ENCODE measurements around the gene HYAL2.
"Not testable (repeated sequence)": the region's sequence is repeated elsewhere in the genome, so short reads cannot be mapped to it uniquely, and the experiment has no call there.

Gene HYAL2

GRCh38 chr3:50286322-50287227 is 36.0 kb downstream of the HYAL2 start:
- DNase-seq (ENCODE audit: extremely low spot score) = no peak
- CTCF ChIA-PET = interaction anchor here (1.2 to 1.6 kb wide), 3 partner anchors 12 to 40 kb away, joined by 3 to 5 read pairs (median 4); partner anchors contain the start of genes HYAL3 and NAA80
- POLR2A ChIA-PET = no interaction called here
- TF ChIP-seq, protein P1, sequence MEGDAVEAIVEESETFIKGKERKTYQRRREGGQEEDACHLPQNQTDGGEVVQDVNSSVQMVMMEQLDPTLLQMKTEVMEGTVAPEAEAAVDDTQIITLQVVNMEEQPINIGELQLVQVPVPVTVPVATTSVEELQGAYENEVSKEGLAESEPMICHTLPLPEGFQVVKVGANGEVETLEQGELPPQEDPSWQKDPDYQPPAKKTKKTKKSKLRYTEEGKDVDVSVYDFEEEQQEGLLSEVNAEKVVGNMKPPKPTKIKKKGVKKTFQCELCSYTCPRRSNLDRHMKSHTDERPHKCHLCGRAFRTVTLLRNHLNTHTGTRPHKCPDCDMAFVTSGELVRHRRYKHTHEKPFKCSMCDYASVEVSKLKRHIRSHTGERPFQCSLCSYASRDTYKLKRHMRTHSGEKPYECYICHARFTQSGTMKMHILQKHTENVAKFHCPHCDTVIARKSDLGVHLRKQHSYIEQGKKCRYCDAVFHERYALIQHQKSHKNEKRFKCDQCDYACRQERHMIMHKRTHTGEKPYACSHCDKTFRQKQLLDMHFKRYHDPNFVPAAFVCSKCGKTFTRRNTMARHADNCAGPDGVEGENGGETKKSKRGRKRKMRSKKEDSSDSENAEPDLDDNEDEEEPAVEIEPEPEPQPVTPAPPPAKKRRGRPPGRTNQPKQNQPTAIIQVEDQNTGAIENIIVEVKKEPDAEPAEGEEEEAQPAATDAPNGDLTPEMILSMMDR (IDR thresholded peaks at IDR 0.05; ENCODE audit: control extremely low read depth, extremely low read depth, low read depth, missing control alignments) = no peak

DNA sequence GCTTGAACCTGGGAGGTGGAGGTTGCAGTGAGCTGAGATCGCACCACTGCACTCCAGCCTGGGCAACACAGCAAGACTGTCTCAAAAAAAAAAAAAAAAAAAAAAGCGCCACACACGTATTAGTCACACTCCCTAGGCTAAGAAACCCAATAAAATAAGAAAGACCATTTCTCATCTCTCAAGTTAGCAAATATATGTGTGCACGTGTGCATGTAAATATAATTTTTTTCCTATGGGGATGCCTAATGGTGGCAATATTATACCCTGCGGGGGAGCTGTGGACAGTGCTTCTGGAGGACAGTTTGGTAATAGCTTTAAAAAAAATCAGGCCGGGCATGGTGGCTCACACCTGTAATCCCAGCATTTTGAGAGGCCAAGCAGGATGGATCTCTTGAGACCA is 38.4 kb downstream of the HYAL2 start:
- POLR2A ChIA-PET = interaction anchor here (1.0 kb wide), 1 partner anchor 37 kb away, joined by 9 read pairs; no protein-coding TSS in a partner anchor
- CTCF ChIA-PET = interaction anchor here (1.0 to 3.2 kb wide), 3 partner anchors 10 to 38 kb away, joined by 3 to 18 read pairs (median 5); partner anchors contain the start of genes HYAL3 and NAA80
- not testable (repeated sequence) for DNase-seq (ENCODE audit: extremely low spot score)

GRCh38 chr3:50279255-50280016 is 43.1 kb downstream of the HYAL2 start:
- ChIA-PET CTCF (interaction anchor here (0.9 to 2.3 kb wide), 11 partner anchors 9 to 157 kb away, joined by 3 to 8 read pairs (median 4); partner anchors contain the start of gene IFRD2), POLR2A (interaction anchor here (0.6 kb wide), 1 partner anchor 160 kb away, joined by 3 read pairs; no protein-coding TSS in a partner anchor)
- DNase-seq (ENCODE audit: extremely low spot score) = no peak
- TF ChIP-seq, protein P1 (IDR thresholded peaks at IDR 0.05; ENCODE audit: control extremely low read depth, extremely low read depth, low read depth, missing control alignments) = no peak

DNA sequence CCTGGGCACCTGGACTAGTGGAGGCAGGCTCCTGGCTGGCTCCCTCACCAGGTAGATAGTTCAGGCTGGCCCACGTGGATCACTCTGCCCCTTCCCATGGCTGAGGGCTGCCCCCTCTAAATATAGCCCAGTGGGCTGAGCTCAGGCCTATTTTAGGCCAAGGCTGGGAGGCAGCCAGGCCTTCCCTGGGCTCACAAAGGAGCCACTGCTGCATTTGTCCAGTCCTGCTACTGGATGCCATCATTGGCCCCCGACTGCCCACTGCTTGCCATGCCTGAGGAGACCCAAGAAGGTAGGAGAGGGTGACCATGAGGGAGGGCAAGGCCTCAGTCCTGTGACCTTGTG is 43.7 kb downstream of the HYAL2 start, which contains the start of gene LSMEM2:
Gene LSMEM2 (plus strand): TSS at position 208 of the 345 bp plus-strand sequence. CDS start 27 bp downstream, at position 235.
- TF ChIP-seq, protein P1 (IDR thresholded peaks at IDR 0.05; ENCODE audit: control extremely low read depth, extremely low read depth, low read depth, missing control alignments) = no peak
- CTCF ChIA-PET = interaction anchor here (1.1 to 2.3 kb wide), 8 partner anchors 10 to 157 kb away, joined by 3 to 8 read pairs (median 4); partner anchors contain the start of gene IFRD2
- POLR2A ChIA-PET = no interaction called here

GRCh38 chr3:50278123-50278879 is 44.2 kb downstream of the HYAL2 start:
- ChIA-PET CTCF (interaction anchor here (0.8 to 1.7 kb wide), 7 partner anchors 11 to 156 kb away, joined by 3 to 8 read pairs (median 3); partner anchors contain the start of gene IFRD2), POLR2A (no interaction called here)
- DNase-seq (ENCODE audit: extremely low spot score) = no peak
- TF ChIP-seq, protein P1 (IDR thresholded peaks at IDR 0.05; ENCODE audit: control extremely low read depth, extremely low read depth, low read depth, missing control alignments) = no peak

More for the DNA sequence above, 43.7 kb downstream of the HYAL2 start, which contains the start of gene LSMEM2:
- DNase-seq (ENCODE audit: extremely low spot score) = no peak

DNA sequence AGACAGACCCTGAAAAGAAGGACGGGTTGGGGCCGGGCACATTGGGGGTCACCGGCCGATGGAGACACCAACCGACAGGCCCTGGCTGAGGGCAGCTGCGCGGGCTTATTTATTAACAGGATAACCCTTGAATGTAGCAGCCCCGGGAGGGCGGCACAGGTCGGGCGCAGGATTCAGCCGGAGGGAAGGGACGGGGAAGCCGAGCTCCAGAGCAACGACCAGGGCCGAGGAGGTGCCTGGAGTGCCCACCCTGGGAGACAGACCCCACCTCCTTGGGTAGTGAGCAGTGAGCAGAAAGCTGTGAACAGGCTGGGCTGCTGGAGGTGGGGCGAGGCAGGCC is 45.8 kb downstream of the HYAL2 start:
- CTCF ChIA-PET = no interaction called here
- TF ChIP-seq, protein P1 (IDR thresholded peaks at IDR 0.05; ENCODE audit: control extremely low read depth, extremely low read depth, low read depth, missing control alignments) = no peak
- DNase-seq (ENCODE audit: extremely low spot score) = no peak
- POLR2A ChIA-PET = no interaction called here
